Measurements from ENCODE around the gene EFCAB8.

The EFCAB8 gene

DNA sequence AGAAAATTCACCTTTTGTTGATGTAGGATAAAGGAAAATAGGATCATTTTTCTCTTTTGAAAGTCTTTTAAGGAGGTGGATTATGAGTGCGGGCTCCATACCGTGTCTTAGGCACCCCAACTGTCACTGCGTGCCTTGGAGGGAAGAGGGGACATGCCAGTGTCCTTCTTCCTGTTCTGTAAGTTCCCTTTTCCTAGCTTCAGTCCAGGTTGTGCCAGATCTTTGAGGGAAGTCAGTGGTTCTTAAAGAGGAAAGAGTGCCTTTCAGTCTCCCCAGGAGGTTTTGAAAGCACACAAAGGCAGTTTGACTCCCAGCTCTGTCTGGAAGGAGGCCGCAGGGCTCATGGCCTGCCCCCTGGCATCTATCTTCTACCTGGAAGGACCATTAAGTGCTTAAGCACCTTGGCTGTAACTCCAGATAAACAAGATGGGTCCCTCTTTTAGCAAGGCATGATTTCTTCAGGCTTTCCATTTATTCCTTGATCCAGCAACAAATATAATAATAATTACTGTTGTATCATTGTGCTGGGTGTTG, 13.0 kb downstream of the EFCAB8 start:
- no peaks in the 10 kb centered on the region for H3K27me3 ChIP-seq (ENCODE audit: insufficient read depth, low read length)
- no peak overlapping the region for H3K27ac ChIP-seq (ENCODE audit: low read length)
- H3K9ac ChIP-seq (ENCODE audit: low read depth, low read length): no peak overlapping the region
- no peaks in the 10 kb centered on the region for H3K4me1 ChIP-seq (ENCODE audit: insufficient read depth, low read length)
- H3K4me3 ChIP-seq (ENCODE audit: low read length): no peak overlapping the region
- H3K9me3 ChIP-seq (ENCODE audit: insufficient read depth, low read depth, low read length): no peaks in the 10 kb centered on the region
- no peaks in the 10 kb centered on the region for H3K36me3 ChIP-seq (ENCODE audit: insufficient read depth, low read depth, low read length)

DNA sequence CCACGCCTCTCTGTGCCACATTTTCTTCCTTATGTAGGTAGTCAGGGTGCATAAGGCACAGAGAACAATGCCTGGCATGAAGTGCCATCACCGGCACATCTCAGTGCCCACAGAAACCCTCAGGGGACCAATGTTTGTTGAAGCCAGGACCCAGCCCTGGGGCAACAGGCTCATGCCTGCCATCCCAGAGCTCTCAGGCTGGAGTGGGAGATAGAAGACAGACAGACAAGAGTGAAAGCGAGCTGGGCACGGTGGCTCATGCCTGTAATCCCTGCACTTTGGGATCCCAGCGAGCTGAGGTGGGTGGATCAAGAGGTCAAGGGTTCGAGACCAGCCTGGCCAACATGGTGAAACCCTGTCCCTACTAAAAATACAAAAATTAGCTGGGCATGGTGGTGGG, 13.5 kb downstream of the EFCAB8 start:
- Histone ChIP-seq H3K4me3 (ENCODE audit: low read length) (no peak overlapping the region), H3K9ac (ENCODE audit: low read depth, low read length) (no peak overlapping the region), H3K4me1 (ENCODE audit: insufficient read depth, low read length) (no peaks in the 10 kb centered on the region), H3K27me3 (ENCODE audit: insufficient read depth, low read length) (no peaks in the 10 kb centered on the region), H3K36me3 (ENCODE audit: insufficient read depth, low read depth, low read length) (no peaks in the 10 kb centered on the region), H3K27ac (ENCODE audit: low read length) (no peak overlapping the region), H3K9me3 (ENCODE audit: insufficient read depth, low read depth, low read length) (no peaks in the 10 kb centered on the region)

DNA sequence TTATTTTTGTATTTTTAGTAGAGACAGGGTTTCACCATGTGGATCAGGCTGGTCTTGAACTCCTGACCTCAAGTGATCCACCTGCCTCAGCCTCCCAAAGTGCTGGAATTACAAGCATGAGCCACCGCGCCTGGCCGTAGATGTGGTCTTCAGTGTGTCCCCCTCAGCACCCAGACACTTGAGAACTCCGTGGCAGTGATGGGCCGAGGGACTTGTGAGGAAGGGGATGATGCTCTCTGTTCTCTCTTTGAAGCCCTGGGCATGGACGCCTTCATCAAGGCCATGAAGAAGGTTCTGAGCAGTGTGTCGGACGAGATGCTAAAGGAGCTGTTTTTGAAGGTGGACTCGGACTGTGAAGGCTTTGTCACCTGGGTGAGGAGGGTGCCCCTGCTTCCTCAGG, 16.9 kb downstream of the EFCAB8 start:
- Histone ChIP-seq H3K27me3 (ENCODE audit: insufficient read depth, low read length) (no peaks in the 10 kb centered on the region), H3K9me3 (ENCODE audit: insufficient read depth, low read depth, low read length) (no peaks in the 10 kb centered on the region), H3K27ac (ENCODE audit: low read length) (no peak overlapping the region), H3K4me1 (ENCODE audit: insufficient read depth, low read length) (no peaks in the 10 kb centered on the region), H3K9ac (ENCODE audit: low read depth, low read length) (no peak overlapping the region), H3K4me3 (ENCODE audit: low read length) (no peak overlapping the region), H3K36me3 (ENCODE audit: insufficient read depth, low read depth, low read length) (no peaks in the 10 kb centered on the region)

DNA sequence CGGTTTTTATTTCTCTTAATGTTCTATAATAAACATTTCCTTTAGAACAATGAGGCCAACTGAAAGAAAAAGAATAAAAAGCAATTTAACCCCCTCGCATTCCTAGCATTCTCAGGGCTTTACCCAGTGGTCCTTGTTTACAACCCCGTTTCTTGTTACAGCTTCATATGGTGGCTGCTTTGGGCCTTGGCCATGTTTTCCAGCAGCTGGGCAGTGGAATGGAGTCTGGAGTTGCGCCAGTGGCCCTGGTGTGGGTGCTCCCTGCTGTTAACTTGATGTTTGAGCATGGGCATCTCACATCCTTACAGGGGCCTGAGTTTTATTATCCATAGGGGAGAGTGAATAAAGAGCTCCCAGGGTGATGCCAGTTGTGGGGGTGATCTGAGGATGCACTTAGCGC, 18.8 kb downstream of the EFCAB8 start:
- Histone ChIP-seq H3K27ac (ENCODE audit: low read length) (no peak overlapping the region), H3K36me3 (ENCODE audit: insufficient read depth, low read depth, low read length) (no peaks in the 10 kb centered on the region), H3K9me3 (ENCODE audit: insufficient read depth, low read depth, low read length) (no peaks in the 10 kb centered on the region)

DNA sequence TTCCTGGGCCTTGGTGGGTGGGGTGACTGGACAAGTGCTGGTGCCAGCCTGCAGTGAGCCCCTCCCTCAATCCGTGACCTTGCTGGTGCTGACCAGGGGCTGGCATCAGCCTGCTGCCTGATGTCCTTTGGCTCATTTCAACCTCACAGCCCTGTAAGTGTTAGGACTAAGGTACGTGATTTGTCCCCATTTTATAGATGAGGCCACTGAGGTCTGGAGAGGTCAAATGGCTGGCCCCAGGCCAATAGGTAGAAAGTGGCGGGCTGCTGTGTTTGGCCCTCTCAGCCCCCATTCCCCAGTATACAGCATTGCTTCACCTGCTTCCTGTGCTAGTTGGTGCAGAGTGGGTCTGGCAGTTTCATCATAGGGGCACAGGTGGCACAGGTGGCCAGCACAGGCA, 20.1 kb downstream of the EFCAB8 start:
- H3K4me1 ChIP-seq (ENCODE audit: insufficient read depth, low read length): no peaks in the 10 kb centered on the region
- no peaks in the 10 kb centered on the region for H3K36me3 ChIP-seq (ENCODE audit: insufficient read depth, low read depth, low read length)
- H3K9me3 ChIP-seq (ENCODE audit: insufficient read depth, low read depth, low read length): no peaks in the 10 kb centered on the region
- no peak overlapping the region for H3K27ac ChIP-seq (ENCODE audit: low read length)
- no peak overlapping the region for H3K9ac ChIP-seq (ENCODE audit: low read depth, low read length)
- no peaks in the 10 kb centered on the region for H3K27me3 ChIP-seq (ENCODE audit: insufficient read depth, low read length)
- H3K4me3 ChIP-seq (ENCODE audit: low read length): no peak overlapping the region

More for the DNA sequence above, 18.8 kb downstream of the EFCAB8 start:
- Histone ChIP-seq H3K4me1 (ENCODE audit: insufficient read depth, low read length) (no peaks in the 10 kb centered on the region), H3K4me3 (ENCODE audit: low read length) (no peak overlapping the region), H3K27me3 (ENCODE audit: insufficient read depth, low read length) (no peaks in the 10 kb centered on the region), H3K9ac (ENCODE audit: low read depth, low read length) (no peak overlapping the region)

DNA sequence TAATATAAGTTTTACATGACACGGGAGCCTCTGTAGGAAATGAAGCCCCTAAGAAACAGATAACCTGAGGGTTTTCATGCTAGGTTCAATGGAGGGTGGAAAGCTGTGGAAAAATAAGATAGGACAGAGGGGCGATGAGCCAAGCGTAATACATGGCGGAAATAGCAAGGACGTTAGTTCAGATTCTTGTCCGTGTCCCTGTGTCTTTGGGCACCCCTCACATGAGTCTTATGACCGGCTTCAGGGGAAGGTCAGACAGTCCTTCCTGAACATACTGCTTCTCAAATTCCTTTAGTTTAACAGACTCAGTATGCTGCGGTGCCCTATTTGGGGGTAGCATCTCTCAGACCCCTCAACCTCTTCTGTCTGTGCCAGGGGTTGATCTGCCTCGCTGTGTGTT, 20.8 kb downstream of the EFCAB8 start:
- Histone ChIP-seq H3K9ac (ENCODE audit: low read depth, low read length) (no peak overlapping the region), H3K27me3 (ENCODE audit: insufficient read depth, low read length) (no peaks in the 10 kb centered on the region), H3K27ac (ENCODE audit: low read length) (no peak overlapping the region), H3K4me3 (ENCODE audit: low read length) (no peak overlapping the region), H3K4me1 (ENCODE audit: insufficient read depth, low read length) (no peaks in the 10 kb centered on the region), H3K36me3 (ENCODE audit: insufficient read depth, low read depth, low read length) (no peaks in the 10 kb centered on the region), H3K9me3 (ENCODE audit: insufficient read depth, low read depth, low read length) (no peaks in the 10 kb centered on the region)

DNA sequence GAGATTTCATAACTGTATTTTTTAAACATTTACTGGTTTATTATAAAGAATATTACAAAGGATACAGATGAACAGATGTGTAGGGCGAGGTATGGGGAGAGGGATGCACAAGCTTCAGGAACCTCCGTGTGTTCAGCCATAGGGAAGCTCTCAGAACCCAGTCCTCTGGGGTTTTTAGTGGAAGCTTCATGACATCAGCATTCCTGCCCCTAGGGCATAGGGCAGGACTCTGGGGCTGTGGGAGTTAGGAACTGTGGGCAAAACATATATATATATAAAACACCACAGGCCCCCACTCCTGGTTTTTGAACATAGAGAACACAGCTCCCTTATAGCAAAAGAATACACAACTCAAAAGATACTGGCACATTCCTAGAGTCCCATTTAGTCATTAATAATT, 21.9 kb downstream of the EFCAB8 start:
- H3K27me3 ChIP-seq (ENCODE audit: insufficient read depth, low read length): no peaks in the 10 kb centered on the region
- H3K4me3 ChIP-seq (ENCODE audit: low read length): no peak overlapping the region
- no peaks in the 10 kb centered on the region for H3K4me1 ChIP-seq (ENCODE audit: insufficient read depth, low read length)
- no peaks in the 10 kb centered on the region for H3K9me3 ChIP-seq (ENCODE audit: insufficient read depth, low read depth, low read length)
- no peak overlapping the region for H3K9ac ChIP-seq (ENCODE audit: low read depth, low read length)
- no peak overlapping the region for H3K27ac ChIP-seq (ENCODE audit: low read length)
- H3K36me3 ChIP-seq (ENCODE audit: insufficient read depth, low read depth, low read length): no peaks in the 10 kb centered on the region

DNA sequence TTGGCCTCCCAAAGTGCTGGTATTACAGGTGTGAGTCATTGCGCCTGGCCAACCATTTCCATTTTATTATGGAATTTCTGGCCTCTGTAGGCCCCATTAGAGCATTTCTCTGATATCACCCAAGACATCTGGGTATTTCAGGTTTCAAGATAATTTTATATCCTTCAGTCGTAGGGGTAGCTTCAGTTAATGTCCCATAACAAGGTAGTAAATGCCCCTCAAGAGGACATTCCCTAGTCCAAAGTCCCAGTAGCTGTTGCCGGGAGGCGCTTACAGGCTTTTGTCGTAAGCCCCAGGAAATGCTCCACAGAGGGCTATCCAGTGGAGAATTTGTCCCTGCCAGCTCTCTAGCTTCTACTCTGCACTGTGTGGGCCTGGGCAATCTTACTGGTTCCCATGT, 24.4 kb downstream of the EFCAB8 start:
- Histone ChIP-seq H3K4me1 (ENCODE audit: insufficient read depth, low read length) (peaks cover 8% of the 10 kb centered on the region; the same call in 1 of the 2 replicates), H3K27ac (ENCODE audit: low read length) (no peak overlapping the region), H3K27me3 (ENCODE audit: insufficient read depth, low read length) (no peaks in the 10 kb centered on the region), H3K4me3 (ENCODE audit: low read length) (no peak overlapping the region), H3K9ac (ENCODE audit: low read depth, low read length) (no peak overlapping the region), H3K9me3 (ENCODE audit: insufficient read depth, low read depth, low read length) (no peaks in the 10 kb centered on the region), H3K36me3 (ENCODE audit: insufficient read depth, low read depth, low read length) (no peaks in the 10 kb centered on the region)

DNA sequence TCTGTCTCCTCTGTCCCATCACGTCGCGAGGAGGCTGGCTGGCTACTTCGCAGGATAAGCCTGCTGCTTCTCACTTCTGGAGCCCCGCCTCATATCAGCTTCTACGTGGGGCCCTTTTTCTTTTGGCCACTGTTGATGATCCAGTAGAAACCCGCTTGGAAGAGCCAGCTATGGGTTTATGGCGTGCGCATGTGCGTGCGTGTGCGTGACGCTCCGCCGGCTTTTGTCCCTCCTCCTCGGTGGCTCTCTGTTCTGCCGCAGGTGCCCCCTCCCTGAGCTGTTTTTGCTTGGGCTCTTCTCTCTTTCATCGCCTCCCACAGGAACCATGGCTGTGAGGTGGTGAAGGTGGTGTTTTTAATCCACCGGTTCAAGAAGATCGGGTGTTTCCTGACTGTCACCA, 26.5 kb downstream of the EFCAB8 start:
- Histone ChIP-seq H3K9me3 (ENCODE audit: insufficient read depth, low read depth, low read length) (no peaks in the 10 kb centered on the region), H3K36me3 (ENCODE audit: insufficient read depth, low read depth, low read length) (no peaks in the 10 kb centered on the region), H3K27ac (ENCODE audit: low read length) (no peak overlapping the region), H3K4me1 (ENCODE audit: insufficient read depth, low read length) (peaks cover 8% of the 10 kb centered on the region; the same call in 1 of the 2 replicates), H3K27me3 (ENCODE audit: insufficient read depth, low read length) (no peaks in the 10 kb centered on the region), H3K4me3 (ENCODE audit: low read length) (no peak overlapping the region), H3K9ac (ENCODE audit: low read depth, low read length) (no peak overlapping the region)

DNA sequence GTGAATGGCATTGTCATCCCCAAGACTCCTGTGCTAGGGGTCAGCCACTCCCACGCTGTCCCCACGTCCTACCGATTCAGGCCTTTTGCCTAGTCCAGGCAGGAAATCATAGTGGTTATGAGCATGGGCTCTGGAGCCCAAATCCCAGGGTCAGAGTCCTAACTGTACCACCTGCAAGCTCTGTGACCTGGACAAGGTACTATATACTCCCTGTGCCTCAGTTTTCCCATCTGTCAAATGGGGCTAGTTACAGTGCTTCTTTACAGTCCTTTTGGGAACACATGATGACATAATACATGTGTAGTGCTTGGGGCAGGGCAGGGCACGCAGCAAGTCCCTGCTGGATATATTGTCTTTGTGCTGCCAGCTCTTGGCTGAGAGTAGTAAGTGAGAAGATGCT, 27.2 kb downstream of the EFCAB8 start:
- no peak overlapping the region for H3K4me3 ChIP-seq (ENCODE audit: low read length)
- H3K27me3 ChIP-seq (ENCODE audit: insufficient read depth, low read length): no peaks in the 10 kb centered on the region
- no peak overlapping the region for H3K9ac ChIP-seq (ENCODE audit: low read depth, low read length)
- no peaks in the 10 kb centered on the region for H3K36me3 ChIP-seq (ENCODE audit: insufficient read depth, low read depth, low read length)
- H3K9me3 ChIP-seq (ENCODE audit: insufficient read depth, low read depth, low read length): no peaks in the 10 kb centered on the region
- H3K27ac ChIP-seq (ENCODE audit: low read length): no peak overlapping the region
- H3K4me1 ChIP-seq (ENCODE audit: insufficient read depth, low read length): peaks cover 8% of the 10 kb centered on the region; the same call in 1 of the 2 replicates

DNA sequence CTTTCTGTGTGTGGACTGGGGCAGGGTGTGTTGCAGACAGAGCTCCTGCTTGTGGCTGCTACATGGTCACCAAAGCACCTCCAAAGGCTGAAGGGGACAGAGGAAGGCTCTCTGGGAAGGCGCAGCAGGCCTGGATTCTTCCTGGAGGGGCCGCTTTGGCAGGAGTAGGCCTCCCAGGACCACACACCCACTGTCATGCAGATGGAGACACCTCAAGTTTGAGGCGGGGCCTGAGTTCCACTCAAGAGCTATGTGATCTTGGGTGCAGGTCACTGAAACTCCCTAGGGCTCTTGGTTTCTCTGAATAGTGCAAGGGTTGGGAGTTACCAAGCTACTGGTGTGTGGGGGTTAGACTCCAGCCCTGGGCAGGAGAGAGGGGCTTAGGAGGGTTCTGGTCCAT, 27.9 kb downstream of the EFCAB8 start:
- Histone ChIP-seq H3K4me3 (ENCODE audit: low read length) (no peak overlapping the region), H3K27me3 (ENCODE audit: insufficient read depth, low read length) (no peaks in the 10 kb centered on the region), H3K27ac (ENCODE audit: low read length) (no peak overlapping the region), H3K4me1 (ENCODE audit: insufficient read depth, low read length) (peaks cover 8% of the 10 kb centered on the region; the same call in 1 of the 2 replicates), H3K9ac (ENCODE audit: low read depth, low read length) (no peak overlapping the region), H3K9me3 (ENCODE audit: insufficient read depth, low read depth, low read length) (no peaks in the 10 kb centered on the region), H3K36me3 (ENCODE audit: insufficient read depth, low read depth, low read length) (no peaks in the 10 kb centered on the region)

DNA sequence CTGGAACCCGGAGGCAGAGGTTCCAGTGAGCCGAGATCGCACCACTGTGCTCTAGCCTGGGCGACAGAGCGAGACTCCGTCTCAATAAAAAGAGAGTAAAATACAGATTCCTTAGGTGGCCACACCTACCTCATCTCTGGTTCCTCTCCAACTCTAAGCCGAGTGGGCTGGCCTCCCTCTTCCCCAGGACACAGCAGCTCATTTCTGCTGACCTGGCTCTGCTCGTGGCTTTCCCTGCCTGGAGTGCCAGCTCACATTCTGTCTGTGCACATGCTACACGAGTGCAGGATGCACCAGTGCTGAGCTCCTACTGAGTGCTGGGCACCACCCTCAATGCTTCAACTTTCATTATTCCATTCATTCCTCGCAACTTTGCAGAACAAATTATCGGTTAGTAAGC, 28.8 kb downstream of the EFCAB8 start:
- Histone ChIP-seq H3K4me1 (ENCODE audit: insufficient read depth, low read length) (peaks cover 8% of the 10 kb centered on the region; the same call in 1 of the 2 replicates), H3K9ac (ENCODE audit: low read depth, low read length) (no peak overlapping the region), H3K27ac (ENCODE audit: low read length) (no peak overlapping the region), H3K36me3 (ENCODE audit: insufficient read depth, low read depth, low read length) (no peaks in the 10 kb centered on the region), H3K4me3 (ENCODE audit: low read length) (no peak overlapping the region), H3K9me3 (ENCODE audit: insufficient read depth, low read depth, low read length) (no peaks in the 10 kb centered on the region), H3K27me3 (ENCODE audit: insufficient read depth, low read length) (no peaks in the 10 kb centered on the region)
